SU-DHL-6 (cell line): ENCODE measurements around the gene CFAP210.

Experiments used
- H2AFZ ChIP-seq: fragments of 200-600 bp; sonication (generic); 2 replicates; pipeline ENCODE4 v1.6.1; 2014; ENCODE audit warnings: low read depth, mild to moderate bottlenecking, moderate library complexity, mixed read lengths, antibody characterized with exemption, low read length; ENCODE audit not compliant: severe bottlenecking
- H3F3A ChIP-seq: fragments of 200-600 bp; shearing (Covaris generic); 2 replicates; pipeline ENCODE4 v1.6.0; 2016; ENCODE audit warnings: antibody characterized with exemption, mild to moderate bottlenecking; ENCODE audit not compliant: insufficient read depth
- H3K27ac ChIP-seq: fragments of 200-600 bp; sonication (generic); 2 replicates; pipeline ENCODE4 v1.5.1; 2016; ENCODE audit warnings: low read depth, mild to moderate bottlenecking, low read length, moderate library complexity, mixed read lengths
- H3K27me3 ChIP-seq: fragments of 200-600 bp; sonication (generic), shearing (Covaris generic); 2 replicates; pipeline ENCODE4 v1.6.0; 2014; ENCODE audit warnings: mild to moderate bottlenecking, low read length
- H3K36me3 ChIP-seq: fragments of 200-600 bp; sonication (generic); 2 replicates; pipeline ENCODE4 v1.6.1; 2014; ENCODE audit warnings: mild to moderate bottlenecking, low read length, mixed read lengths
- H3K4me2 ChIP-seq: fragments of 300-600, 200-600 bp; shearing (Covaris generic), sonication (generic); 2 replicates; pipeline ENCODE4 v1.6.0; 2014; ENCODE audit warnings: low read length, low read depth, mild to moderate bottlenecking; ENCODE audit not compliant: poor library complexity, severe bottlenecking
- H3K4me3 ChIP-seq: fragments of 200-600 bp; sonication (generic); 2 replicates; pipeline ENCODE4 v1.5.1; 2014; ENCODE audit warnings: antibody characterized with exemption, low read length, mild to moderate bottlenecking, mixed read lengths; ENCODE audit not compliant: insufficient read depth, poor library complexity, severe bottlenecking
- H3K79me2 ChIP-seq: fragments of 200-600 bp; sonication (generic); 2 replicates; pipeline ENCODE4 v1.6.1; 2014; ENCODE audit warnings: mild to moderate bottlenecking, low read length, moderate library complexity; ENCODE audit not compliant: insufficient read depth
- H3K9ac ChIP-seq: fragments of 200-600 bp; sonication (generic); 2 replicates; pipeline ENCODE4 v1.7.0; 2014; ENCODE audit warnings: mild to moderate bottlenecking, low read length
- H3K9me2 ChIP-seq: fragments of 200-600 bp; sonication (generic); replicated peaks from 2 replicates; pipeline ENCODE4 v1.6.1; 2014; ENCODE audit warnings: low read length; ENCODE audit not compliant: insufficient read depth
- H3K9me3 ChIP-seq: fragments of 200-600 bp; sonication (generic); 2 replicates; pipeline ENCODE4 v1.6.1; 2014; ENCODE audit warnings: low read length, mixed read lengths; ENCODE audit not compliant: insufficient read depth
- H4K20me1 ChIP-seq: fragments of 200-600 bp; sonication (generic); 2 replicates; pipeline ENCODE4 v1.6.1; 2014; ENCODE audit warnings: low read depth, mild to moderate bottlenecking, antibody characterized with exemption, low read length, moderate library complexity, mixed read lengths
- CTCF ChIP-seq: fragments of 200-600 bp; sonication (generic); IDR thresholded peaks from one replicate; pipeline ENCODE4 v1.5.1; 2017; ENCODE audit warnings: antibody characterized with exemption, mild to moderate bottlenecking, low read length, moderate library complexity; ENCODE audit not compliant: insufficient read depth, poor library complexity, severe bottlenecking
- EZH2phosphoT487 ChIP-seq: fragments of 200-600 bp; sonication (generic), shearing (Covaris generic); conservative IDR thresholded peaks from 2 replicates; pipeline ENCODE4 v1.6.1; 2018; ENCODE audit warnings: mild to moderate bottlenecking, antibody characterized with exemption, low read length, moderate library complexity, mixed read lengths

Gene CFAP210

DNA sequence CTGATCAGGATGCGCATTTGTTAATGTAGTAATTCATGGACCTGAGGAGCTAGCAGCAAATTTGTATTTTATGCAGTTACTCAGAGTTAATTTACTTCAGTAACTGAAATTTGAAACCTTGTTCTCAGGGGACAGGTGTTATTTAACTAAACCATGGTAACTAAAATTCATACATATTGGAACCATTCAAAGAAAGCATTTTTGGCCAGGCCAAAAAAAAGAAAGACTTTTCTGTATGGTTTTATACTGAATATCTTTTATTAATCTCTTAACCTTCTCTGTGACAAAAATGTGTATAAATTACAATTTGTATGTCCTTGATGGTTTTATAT, 35.0 kb upstream of the CFAP210 start:
- Histone ChIP-seq H3K4me3 (no peak overlapping the region), H2AFZ (no peak overlapping the region)

GRCh38 chr2:169727065-169727464, 32.9 kb upstream of the CFAP210 start:
- H3F3A ChIP-seq, result peaks cover 9% of the 10 kb centered on the region
- TF ChIP-seq EZH2phosphoT487 (no peak), CTCF (no peak)
- no peak overlapping the region for H3K9ac ChIP-seq
- H2AFZ ChIP-seq, result no peak overlapping the region
- H3K4me3 ChIP-seq, result no peak overlapping the region
- no peaks in the 10 kb centered on the region for H3K9me3 ChIP-seq
- H4K20me1 ChIP-seq, result no peaks in the 10 kb centered on the region
- no peaks in the 10 kb centered on the region for H3K9me2 ChIP-seq
- no peaks in the 10 kb centered on the region for H3K79me2 ChIP-seq
- H3K27ac ChIP-seq, result no peak overlapping the region
- no peaks in the 10 kb centered on the region for H3K27me3 ChIP-seq
- H3K36me3 ChIP-seq, result no peaks in the 10 kb centered on the region
- no peak overlapping the region for H3K4me2 ChIP-seq

More for the DNA sequence above, 35.0 kb upstream of the CFAP210 start:
- Histone ChIP-seq H3K9me2 (no peaks in the 10 kb centered on the region), H3K36me3 (no peaks in the 10 kb centered on the region), H3K9me3 (no peaks in the 10 kb centered on the region), H4K20me1 (no peaks in the 10 kb centered on the region), H3K9ac (no peak overlapping the region), H3K79me2 (peaks cover under 1% of the 10 kb centered on the region; the same call in 1 of the 2 replicates), H3K27me3 (no peaks in the 10 kb centered on the region), H3K4me2 (no peak overlapping the region), H3K27ac (no peak overlapping the region), H3F3A (peaks cover 18% of the 10 kb centered on the region)
- TF ChIP-seq EZH2phosphoT487 (no peak), CTCF (no peak)

GRCh38 chr2:169721016-169721415, 26.8 kb upstream of the CFAP210 start:
- TF ChIP-seq CTCF (no peak), EZH2phosphoT487 (no peak)

More at GRCh38 chr2:169721016-169721415, 26.8 kb upstream of the CFAP210 start:
- Histone ChIP-seq H3K36me3 (no peaks in the 10 kb centered on the region), H2AFZ (no peak overlapping the region), H3F3A (no peaks in the 10 kb centered on the region), H3K27ac (no peak overlapping the region), H4K20me1 (no peaks in the 10 kb centered on the region), H3K4me3 (no peak overlapping the region), H3K9me2 (no peaks in the 10 kb centered on the region), H3K79me2 (no peaks in the 10 kb centered on the region), H3K9me3 (no peaks in the 10 kb centered on the region), H3K27me3 (no peaks in the 10 kb centered on the region), H3K4me2 (no peak overlapping the region), H3K9ac (no peak overlapping the region)
